Neural cell (in vitro differentiated cells): ENCODE measurements around the gene GCK. TPM values are rescaled to one million over a fixed set of nuclear protein-coding genes. Genes with fewer than 3 reads are reported as not detected.

ENCODE experiments used
- H2AFZ ChIP-seq: fragments of 200-600, 300-800 bp; sonication (generic), shearing (Covaris generic); 2 replicates; pipeline ENCODE4 v1.6.0; 2014; ENCODE audit warnings: low read depth, mild to moderate bottlenecking, antibody characterized with exemption, low read length, moderate library complexity
- H3F3A ChIP-seq: fragments of 200-600 bp; shearing (Covaris generic); 2 replicates; pipeline ENCODE4 v1.6.1; 2016; ENCODE audit warnings: mild to moderate bottlenecking, moderate library complexity, mixed read lengths, antibody characterized with exemption, low read length; ENCODE audit not compliant: insufficient read depth, poor library complexity, severe bottlenecking
- H3K27ac ChIP-seq: fragments of 200-600, 300-800 bp; sonication (generic), shearing (Covaris generic); 2 replicates; pipeline ENCODE4 v1.5.1; 2014; ENCODE audit warnings: mild to moderate bottlenecking, low read length, moderate library complexity
- H3K27me3 ChIP-seq: fragments of 300-800, 200-600 bp; sonication (generic), shearing (Covaris generic); 2 replicates; pipeline ENCODE4 v1.6.0; 2014; ENCODE audit warnings: mild to moderate bottlenecking, low read depth, low read length, moderate library complexity; ENCODE audit not compliant: insufficient read depth
- H3K36me3 ChIP-seq: fragments of 300-800, 200-600 bp; sonication (generic), shearing (Covaris generic); 2 replicates; pipeline ENCODE4 v1.5.1; 2014; ENCODE audit warnings: mild to moderate bottlenecking, antibody characterized with exemption, low read length, moderate library complexity; ENCODE audit not compliant: insufficient read depth
- H3K4me2 ChIP-seq: fragments of 300-800, 200-600 bp; sonication (generic), shearing (Covaris generic); 2 replicates; pipeline ENCODE4 v1.6.0; 2014; ENCODE audit warnings: mild to moderate bottlenecking, low read length
- H3K4me3 ChIP-seq: fragments of 300-800, 200-600 bp; sonication (generic), shearing (Covaris generic); 2 replicates; pipeline ENCODE4 v1.5.1; 2014; ENCODE audit warnings: mild to moderate bottlenecking, low read length, moderate library complexity
- H3K79me2 ChIP-seq: fragments of 200-600 bp; shearing (Covaris generic); replicated peaks from 2 replicates; pipeline ENCODE4 v1.6.0; 2014; ENCODE audit warnings: mild to moderate bottlenecking, low read length, moderate library complexity; ENCODE audit not compliant: insufficient read depth
- H3K9ac ChIP-seq: fragments of 300-800, 200-600 bp; sonication (generic), shearing (Covaris generic); 2 replicates; pipeline ENCODE4 v1.6.1; 2016; ENCODE audit warnings: mild to moderate bottlenecking, low read length, mixed read lengths
- H3K9me2 ChIP-seq: fragments of 200-600 bp; shearing (Covaris generic); 2 replicates; pipeline ENCODE4 v1.6.1; 2016; ENCODE audit warnings: mild to moderate bottlenecking, low read length, mixed read lengths; ENCODE audit not compliant: insufficient read depth
- H3K9me3 ChIP-seq: fragments of 200-600, 300-800 bp; sonication (generic), shearing (Covaris generic); 2 replicates; pipeline ENCODE4 v1.6.1; 2016; ENCODE audit warnings: mild to moderate bottlenecking, mixed run types, low read length, moderate library complexity, mixed read lengths
- H4K20me1 ChIP-seq: fragments of 200-600 bp; shearing (Covaris generic); 2 replicates; pipeline ENCODE4 v1.6.1; 2016; ENCODE audit warnings: mild to moderate bottlenecking, mixed run types; ENCODE audit not compliant: insufficient read depth
- EP300 ChIP-seq: fragments of 450-650 bp; conservative IDR thresholded peaks from 2 replicates; pipeline ENCODE4 v1.6.1; 2014; ENCODE audit warnings: antibody characterized with exemption, mild to moderate bottlenecking, moderate library complexity; ENCODE audit not compliant: poor library complexity, severe bottlenecking
- EZH2 ChIP-seq: fragments of 200-600, 300-800 bp; shearing (Covaris generic), sonication (generic); IDR thresholded peaks from 2 replicates; pipeline ENCODE4 v1.6.1; 2014; ENCODE audit warnings: antibody characterized with exemption, low read length, borderline replicate concordance, mild to moderate bottlenecking; ENCODE audit not compliant: insufficient read depth, poor library complexity, severe bottlenecking
- MXI1 ChIP-seq: fragments of 450-650 bp; conservative IDR thresholded peaks from 2 replicates; pipeline ENCODE4 v1.6.1; 2014; ENCODE audit warnings: antibody characterized with exemption, mild to moderate bottlenecking; ENCODE audit not compliant: poor library complexity, severe bottlenecking
- POLR2AphosphoS5 ChIP-seq: IDR thresholded peaks from 2 replicates; pipeline ENCODE4 v1.6.1; 2012
- RAD21 ChIP-seq: fragments of 450-650 bp; conservative IDR thresholded peaks from 2 replicates; pipeline ENCODE4 v1.6.1; 2014; ENCODE audit warnings: antibody characterized with exemption, mild to moderate bottlenecking, moderate library complexity
- SMC3 ChIP-seq: fragments of 450-650 bp; conservative IDR thresholded peaks from 2 replicates; pipeline ENCODE4 v1.6.1; 2014; ENCODE audit warnings: antibody characterized with exemption, mild to moderate bottlenecking, moderate library complexity; ENCODE audit not compliant: poor library complexity
- TAF1 ChIP-seq: IDR thresholded peaks from 2 replicates; pipeline ENCODE4 v1.6.1; 2012; ENCODE audit warnings: low read depth
- polyA plus RNA-seq: library from polyadenylated mRNA; depleted of rRNA; stranded (reverse); fragments of >200 nt; gene quantifications from 2 replicates; pipeline ENCODE4 v1.2.3, GENCODE V29; 2014
- TF ChIP-seq, protein P1 (sequence below): fragments of 450-650 bp; IDR thresholded peaks from 2 replicates; pipeline ENCODE4 v1.5.1; 2014; ENCODE audit warnings: antibody characterized with exemption, mild to moderate bottlenecking, moderate library complexity; ENCODE audit not compliant: poor library complexity, severe bottlenecking
- TF ChIP-seq, protein P2 (sequence below): IDR thresholded peaks from 2 replicates; pipeline ENCODE4 v1.6.1; 2012; ENCODE audit warnings: borderline replicate concordance

The GCK gene
- polyA plus RNA-seq, 1 donor from 2014 or later = 7.4 TPM

DNA sequence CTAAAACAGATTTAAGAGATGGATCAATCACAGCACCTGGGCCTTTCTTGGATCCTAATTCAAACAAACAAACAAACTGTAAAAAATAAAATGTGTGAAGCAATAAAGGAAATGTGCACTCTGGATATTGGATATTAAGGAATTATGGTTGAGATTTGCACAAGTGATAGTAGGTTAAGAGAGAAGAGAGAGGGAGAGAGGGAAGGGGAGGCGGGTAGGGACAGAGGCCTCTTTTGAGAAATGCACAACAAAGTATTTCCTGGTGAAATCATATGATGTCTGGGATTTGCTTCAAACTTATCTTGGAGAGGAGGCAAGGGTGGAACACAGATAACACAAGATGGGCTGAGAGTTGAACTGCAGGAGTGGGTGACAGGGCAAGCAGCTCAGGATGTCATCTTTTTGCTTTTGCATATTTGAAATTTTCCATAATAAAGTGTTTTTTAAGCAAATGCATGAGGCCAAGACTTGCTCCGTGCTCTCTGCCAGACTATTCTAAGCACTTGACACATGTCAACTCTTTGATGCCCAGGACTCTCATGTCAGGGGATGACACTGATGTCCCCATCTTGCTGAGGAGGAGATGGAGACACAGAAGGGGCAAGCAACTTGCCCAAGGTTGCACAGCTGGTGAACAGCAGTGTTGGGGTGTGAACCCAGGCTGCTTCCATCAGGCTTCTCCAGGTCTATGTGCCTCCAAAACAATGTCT lies 94.2 kb downstream of the GCK start:
- no peaks in the 10 kb centered on the region for H4K20me1 ChIP-seq
- H3K27me3 ChIP-seq = no peaks in the 10 kb centered on the region
- H3K9me3 ChIP-seq = no peaks in the 10 kb centered on the region
- H3K79me2 ChIP-seq = no peaks in the 10 kb centered on the region
- no peak overlapping the region for H3K4me2 ChIP-seq
- H3K27ac ChIP-seq = no peak overlapping the region
- no peak overlapping the region for H3K9ac ChIP-seq
- no peaks in the 10 kb centered on the region for H3K36me3 ChIP-seq
- H3F3A ChIP-seq = no peaks in the 10 kb centered on the region
- H3K9me2 ChIP-seq = no peaks in the 10 kb centered on the region
- no peak overlapping the region for H2AFZ ChIP-seq
- no peak overlapping the region for H3K4me3 ChIP-seq
- no peak for TF ChIP-seq EZH2
- no peak for TF ChIP-seq MXI1
- TF ChIP-seq SMC3 = no peak
- no peak for TF ChIP-seq EP300
- TF ChIP-seq, protein P1, sequence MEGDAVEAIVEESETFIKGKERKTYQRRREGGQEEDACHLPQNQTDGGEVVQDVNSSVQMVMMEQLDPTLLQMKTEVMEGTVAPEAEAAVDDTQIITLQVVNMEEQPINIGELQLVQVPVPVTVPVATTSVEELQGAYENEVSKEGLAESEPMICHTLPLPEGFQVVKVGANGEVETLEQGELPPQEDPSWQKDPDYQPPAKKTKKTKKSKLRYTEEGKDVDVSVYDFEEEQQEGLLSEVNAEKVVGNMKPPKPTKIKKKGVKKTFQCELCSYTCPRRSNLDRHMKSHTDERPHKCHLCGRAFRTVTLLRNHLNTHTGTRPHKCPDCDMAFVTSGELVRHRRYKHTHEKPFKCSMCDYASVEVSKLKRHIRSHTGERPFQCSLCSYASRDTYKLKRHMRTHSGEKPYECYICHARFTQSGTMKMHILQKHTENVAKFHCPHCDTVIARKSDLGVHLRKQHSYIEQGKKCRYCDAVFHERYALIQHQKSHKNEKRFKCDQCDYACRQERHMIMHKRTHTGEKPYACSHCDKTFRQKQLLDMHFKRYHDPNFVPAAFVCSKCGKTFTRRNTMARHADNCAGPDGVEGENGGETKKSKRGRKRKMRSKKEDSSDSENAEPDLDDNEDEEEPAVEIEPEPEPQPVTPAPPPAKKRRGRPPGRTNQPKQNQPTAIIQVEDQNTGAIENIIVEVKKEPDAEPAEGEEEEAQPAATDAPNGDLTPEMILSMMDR = no peak
- no peak for TF ChIP-seq TAF1
- TF ChIP-seq, protein P2, sequence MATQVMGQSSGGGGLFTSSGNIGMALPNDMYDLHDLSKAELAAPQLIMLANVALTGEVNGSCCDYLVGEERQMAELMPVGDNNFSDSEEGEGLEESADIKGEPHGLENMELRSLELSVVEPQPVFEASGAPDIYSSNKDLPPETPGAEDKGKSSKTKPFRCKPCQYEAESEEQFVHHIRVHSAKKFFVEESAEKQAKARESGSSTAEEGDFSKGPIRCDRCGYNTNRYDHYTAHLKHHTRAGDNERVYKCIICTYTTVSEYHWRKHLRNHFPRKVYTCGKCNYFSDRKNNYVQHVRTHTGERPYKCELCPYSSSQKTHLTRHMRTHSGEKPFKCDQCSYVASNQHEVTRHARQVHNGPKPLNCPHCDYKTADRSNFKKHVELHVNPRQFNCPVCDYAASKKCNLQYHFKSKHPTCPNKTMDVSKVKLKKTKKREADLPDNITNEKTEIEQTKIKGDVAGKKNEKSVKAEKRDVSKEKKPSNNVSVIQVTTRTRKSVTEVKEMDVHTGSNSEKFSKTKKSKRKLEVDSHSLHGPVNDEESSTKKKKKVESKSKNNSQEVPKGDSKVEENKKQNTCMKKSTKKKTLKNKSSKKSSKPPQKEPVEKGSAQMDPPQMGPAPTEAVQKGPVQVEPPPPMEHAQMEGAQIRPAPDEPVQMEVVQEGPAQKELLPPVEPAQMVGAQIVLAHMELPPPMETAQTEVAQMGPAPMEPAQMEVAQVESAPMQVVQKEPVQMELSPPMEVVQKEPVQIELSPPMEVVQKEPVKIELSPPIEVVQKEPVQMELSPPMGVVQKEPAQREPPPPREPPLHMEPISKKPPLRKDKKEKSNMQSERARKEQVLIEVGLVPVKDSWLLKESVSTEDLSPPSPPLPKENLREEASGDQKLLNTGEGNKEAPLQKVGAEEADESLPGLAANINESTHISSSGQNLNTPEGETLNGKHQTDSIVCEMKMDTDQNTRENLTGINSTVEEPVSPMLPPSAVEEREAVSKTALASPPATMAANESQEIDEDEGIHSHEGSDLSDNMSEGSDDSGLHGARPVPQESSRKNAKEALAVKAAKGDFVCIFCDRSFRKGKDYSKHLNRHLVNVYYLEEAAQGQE = no peak
- no peak for TF ChIP-seq RAD21

DNA sequence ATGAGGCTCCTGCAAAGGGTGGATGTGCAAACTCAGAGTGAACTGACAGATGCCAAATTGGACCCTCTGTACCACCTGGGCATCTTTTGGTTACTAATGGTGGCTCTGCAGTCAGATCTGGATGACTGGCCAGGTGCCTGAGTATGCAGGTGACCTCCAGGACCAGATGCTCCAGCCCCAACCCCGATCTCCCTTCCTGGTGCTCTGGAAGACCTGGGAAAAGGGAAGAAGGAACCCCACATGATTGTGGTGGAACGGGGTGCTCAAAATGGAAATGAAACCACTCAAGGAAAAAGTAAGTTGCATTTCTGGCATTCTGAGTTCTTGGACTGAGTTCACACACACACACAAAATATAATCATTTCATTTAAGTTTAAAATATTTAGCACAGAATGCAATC lies 94.9 kb downstream of the GCK start:
- Histone ChIP-seq H3K36me3 (no peaks in the 10 kb centered on the region), H3K79me2 (no peaks in the 10 kb centered on the region), H3K4me3 (no peak overlapping the region), H3K9me2 (no peaks in the 10 kb centered on the region), H3K9ac (no peak overlapping the region), H2AFZ (no peak overlapping the region), H3K27ac (no peak overlapping the region), H3K4me2 (no peak overlapping the region), H3K9me3 (no peaks in the 10 kb centered on the region), H3F3A (no peaks in the 10 kb centered on the region), H3K27me3 (no peaks in the 10 kb centered on the region), H4K20me1 (no peaks in the 10 kb centered on the region)
- TF ChIP-seq, protein P1 = no peak
- no peak for TF ChIP-seq EP300
- no peak for TF ChIP-seq RAD21
- TF ChIP-seq MXI1 = no peak
- no peak for TF ChIP-seq POLR2AphosphoS5
- TF ChIP-seq SMC3 = no peak
- TF ChIP-seq, protein P2 = no peak
- TF ChIP-seq EZH2 = no peak
- no peak for TF ChIP-seq TAF1
